Pancreas (tissue), 10 donors: Measurements from ENCODE around the gene CCDC38. TPM values are rescaled to one million over a fixed set of nuclear protein-coding genes. Genes with fewer than 3 reads are reported as not detected.

Experiments used
- ATAC-seq, 4 donors: fragments of 200-7000 bp; cut with Tn5 transposase; one replicate each; pipeline versions ENCODE4 v1.8.0 to v1.9.1; 2020; ENCODE audit warnings: mild to moderate bottlenecking in 4 of 4, moderate library complexity in 4 of 4
- DNase-seq, 6 donors: peaks; one replicate each; pipeline ENCODE4 v3.0.0-alpha.2; 2020
- FAIRE-seq: peaks from 2 replicates; lab custom pipeline; 2012; peaks lifted over from hg19 to GRCh38; lab: Jason Lieb, UNC
- H3K27ac ChIP-seq, 4 donors: fragments of 200-600 bp; sonication (generic); 1 replicate in 3 of 4; 2 replicates in 1 of 4; pipeline versions ENCODE4 v1.5.0 to v1.8.0; 2020
- H3K27me3 ChIP-seq, 4 donors: fragments of 200-600 bp; one replicate each; pipeline ENCODE4 v1.8.0; 2021
- H3K36me3 ChIP-seq, 3 donors: fragments of 200-600 bp; sonication (generic) in 1 of 3; one replicate each; pipeline versions ENCODE4 v1.5.0 to v1.8.0; 2020 to 2021
- H3K4me1 ChIP-seq, 3 donors: fragments of 200-600 bp; one replicate each; pipeline ENCODE4 v1.8.0; 2021
- H3K4me3 ChIP-seq, 4 donors: fragments of 200-600 bp; sonication (generic) in 2 of 4; one replicate each; pipeline versions ENCODE4 v1.5.0 to v1.8.0; 2020 to 2021
- H3K9me3 ChIP-seq, 4 donors: fragments of 200-600 bp; one replicate each; pipeline ENCODE4 v1.8.0; 2021
- WGBS, 2 donors: extraction: QIAGEN DNeasy Blood & Tissue Kit; methylation state at CpG; one replicate each; pipeline ENCODE4 v1.1.7; 2013; 5-methylcytosine and 5-hydroxymethylcytosine counted together
- intact Hi-C, 3 donors: fragments of 100-400 bp; cut with DNase I; formaldehyde crosslinking; loops; one replicate each; pipeline versions ENCODE4 v1.11.1 to v1.14.2; 2022
- polyA plus RNA-seq, 2 donors: library from polyadenylated mRNA; stranded (reverse); fragments of 200-250 nt; gene quantifications; one replicate each; pipeline ENCODE4 v1.2.3, GENCODE V29; 2013
- total RNA-seq, 6 donors: library from RNA; stranded (reverse); fragmentation: NEBNext Ultra II Directional in 4 of 6; extraction: Animal tissue kit (Norgen Biotek cat#: 25700) in 4 of 6; gene quantifications; one replicate each; pipeline versions ENCODE4 v1.2.1 to v1.2.4, GENCODE V29; 2021 to 2023
- TF ChIP-seq, protein P1 (sequence below), 4 donors: fragments of 200-600 bp; sonication (generic) in 3 of 4; IDR thresholded peaks; one replicate each; pipeline versions ENCODE4 v1.5.0 to v1.8.0; 2021; ENCODE audit warnings: antibody characterized with exemption in 4 of 4
- donor health status: healthy with polysubstance abuse.
- donor health status: DM: no; HTN: no; CAD: no; lungs with moderate emphysema.
- donor health status: DM: no; HTN: no; CAD: no.
- donor health status: control.
- donor health status: control.
- donor health status: Bipolar disorder and iron deficiency.
- donor health status: DM: yes; HTN: yes; CAD: no.
- donor health status: DM: no; HTN: no; CAD: no.
- donor health status: DM: no; HTN: no; CAD: no.
- donor health status: DM: yes; HTN: yes; CAD: no.

The CCDC38 gene
- total and polyA plus RNA-seq, 8 donors: 0.05 TPM; not detected in 7

DNA sequence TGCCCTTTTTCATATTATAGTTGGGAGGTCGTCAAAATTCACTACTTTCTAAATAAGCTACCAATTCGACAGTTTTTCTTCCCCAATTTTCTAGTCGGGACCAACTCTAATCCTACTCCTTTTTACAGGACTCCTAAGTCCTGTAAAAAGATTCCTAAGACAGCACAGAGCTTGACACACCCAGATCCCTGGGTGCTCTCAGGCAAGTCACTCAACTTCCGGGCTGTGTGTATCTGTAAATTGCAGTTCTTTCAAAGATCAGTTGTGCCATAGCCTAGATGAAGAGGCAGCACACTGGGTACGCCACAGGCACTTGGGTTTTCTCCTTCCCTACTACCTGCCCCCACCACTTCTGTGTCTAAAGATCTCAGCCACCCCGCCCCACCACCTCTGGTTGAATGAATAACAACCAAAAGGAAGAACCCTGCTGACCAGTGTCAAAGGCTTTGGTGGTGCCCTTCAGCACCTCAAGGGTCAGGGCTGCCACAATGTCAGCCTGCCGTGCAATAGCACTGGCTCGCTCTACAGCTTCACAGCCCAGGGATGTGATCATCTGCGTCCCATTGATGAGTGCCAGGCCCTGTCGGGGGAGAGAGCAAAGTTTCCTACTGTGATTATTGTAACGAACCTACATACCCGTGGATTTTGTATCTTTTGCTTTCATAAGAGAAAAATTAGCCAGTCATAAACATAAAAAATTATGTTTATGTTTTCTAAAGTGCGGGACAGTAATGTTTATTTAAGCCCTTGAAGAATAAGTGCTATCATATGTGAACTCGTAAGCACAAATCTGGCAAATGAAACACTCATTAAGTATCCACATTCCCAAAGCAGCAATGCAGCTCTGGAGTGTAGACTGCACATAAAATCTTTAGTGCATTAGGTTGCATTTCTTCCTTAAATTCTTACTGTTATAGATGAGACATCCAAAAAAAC, 44.5 kb upstream of the CCDC38 start:
- Histone ChIP-seq H3K27ac (no peak overlapping the region), H3K9me3 (no peaks in the 10 kb centered on the region), H3K36me3 (no peaks in the 10 kb centered on the region), H3K4me1 (no peaks in the 10 kb centered on the region), H3K27me3 (no peaks in the 10 kb centered on the region), H3K4me3 (no peak overlapping the region)
- TF ChIP-seq, protein P1, sequence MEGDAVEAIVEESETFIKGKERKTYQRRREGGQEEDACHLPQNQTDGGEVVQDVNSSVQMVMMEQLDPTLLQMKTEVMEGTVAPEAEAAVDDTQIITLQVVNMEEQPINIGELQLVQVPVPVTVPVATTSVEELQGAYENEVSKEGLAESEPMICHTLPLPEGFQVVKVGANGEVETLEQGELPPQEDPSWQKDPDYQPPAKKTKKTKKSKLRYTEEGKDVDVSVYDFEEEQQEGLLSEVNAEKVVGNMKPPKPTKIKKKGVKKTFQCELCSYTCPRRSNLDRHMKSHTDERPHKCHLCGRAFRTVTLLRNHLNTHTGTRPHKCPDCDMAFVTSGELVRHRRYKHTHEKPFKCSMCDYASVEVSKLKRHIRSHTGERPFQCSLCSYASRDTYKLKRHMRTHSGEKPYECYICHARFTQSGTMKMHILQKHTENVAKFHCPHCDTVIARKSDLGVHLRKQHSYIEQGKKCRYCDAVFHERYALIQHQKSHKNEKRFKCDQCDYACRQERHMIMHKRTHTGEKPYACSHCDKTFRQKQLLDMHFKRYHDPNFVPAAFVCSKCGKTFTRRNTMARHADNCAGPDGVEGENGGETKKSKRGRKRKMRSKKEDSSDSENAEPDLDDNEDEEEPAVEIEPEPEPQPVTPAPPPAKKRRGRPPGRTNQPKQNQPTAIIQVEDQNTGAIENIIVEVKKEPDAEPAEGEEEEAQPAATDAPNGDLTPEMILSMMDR (IDR thresholded peaks at IDR 0.05): no peak
- 76 to 78% methylated on average over 14 of the region's 14 CpGs for WGBS, 2 donors
- FAIRE-seq (no peak), ATAC-seq (no peak), DNase-seq (no peak)
- intact Hi-C loops: no loop called here

DNA sequence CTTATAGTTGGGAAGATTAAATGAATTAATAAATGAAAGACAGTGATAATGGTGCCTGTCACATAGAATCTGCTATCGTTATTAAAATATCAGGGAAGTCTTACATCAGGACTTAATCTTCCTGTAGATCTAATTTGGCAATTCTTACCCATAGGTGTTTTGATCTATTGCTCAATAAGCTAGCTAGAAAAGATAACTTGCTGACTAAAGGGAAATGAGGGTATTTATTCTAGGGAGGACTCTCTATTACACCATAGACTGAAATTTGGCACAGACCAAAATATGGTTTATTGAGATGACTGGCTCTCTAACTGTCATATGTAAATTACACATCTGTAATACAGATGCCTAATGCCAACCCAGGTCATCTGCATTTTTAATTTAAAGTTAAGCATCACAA, 42.3 kb upstream of the CCDC38 start:
- H3K27ac ChIP-seq: no peak overlapping the region
- WGBS, 2 donors: 81 to 85% methylated on average over 1 of the region's 1 CpG
- intact Hi-C loops: no loop called here
- no peak overlapping the region for H3K4me3 ChIP-seq
- TF ChIP-seq, protein P1 (IDR thresholded peaks at IDR 0.05): no peak
- H3K9me3 ChIP-seq: no peaks in the 10 kb centered on the region
- no peaks in the 10 kb centered on the region for H3K36me3 ChIP-seq
- no peak for DNase-seq
- ATAC-seq: no peak
- H3K4me1 ChIP-seq: no peaks in the 10 kb centered on the region
- FAIRE-seq: no peak
- H3K27me3 ChIP-seq: no peaks in the 10 kb centered on the region

DNA sequence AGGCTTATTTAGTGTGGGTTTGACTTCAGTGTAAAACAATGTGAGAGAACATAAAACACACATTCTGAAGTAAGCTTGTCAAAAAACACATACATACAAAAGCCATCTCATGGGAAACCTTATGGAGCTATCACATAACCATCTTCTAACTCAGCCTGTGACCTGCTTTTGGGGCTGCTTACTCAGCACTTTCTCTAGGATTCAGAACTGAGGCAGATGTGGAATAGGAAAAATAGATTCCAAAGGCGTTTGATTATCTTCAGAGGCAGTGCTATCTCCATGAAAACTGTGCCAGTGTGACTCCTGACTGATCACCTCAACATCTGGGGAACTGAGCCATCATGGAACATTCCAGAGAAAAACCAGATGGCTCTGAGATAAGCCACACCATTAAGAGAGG, 40.2 kb upstream of the CCDC38 start:
- FAIRE-seq: no peak
- H3K4me1 ChIP-seq: no peaks in the 10 kb centered on the region
- H3K36me3 ChIP-seq: no peaks in the 10 kb centered on the region
- no peaks in the 10 kb centered on the region for H3K9me3 ChIP-seq
- ATAC-seq: no peak
- intact Hi-C loops: no loop called here
- DNase-seq: no peak
- 54 to 63% methylated on average over 1 of the region's 1 CpG for WGBS, 2 donors
- H3K4me3 ChIP-seq: no peak overlapping the region
- TF ChIP-seq, protein P1 (IDR thresholded peaks at IDR 0.05): no peak
- no peaks in the 10 kb centered on the region for H3K27me3 ChIP-seq
- H3K27ac ChIP-seq: no peak overlapping the region

- Histone ChIP-seq H3K4me1 (no peaks in the 10 kb centered on the region), H3K27me3 (no peaks in the 10 kb centered on the region), H3K9me3 (no peaks in the 10 kb centered on the region), H3K4me3 (no peak overlapping the region), H3K27ac (no peak overlapping the region), H3K36me3 (no peaks in the 10 kb centered on the region)
- WGBS, 2 donors: 85 to 88% methylated on average over 5 of the region's 5 CpGs
- DNase-seq (no peak), FAIRE-seq (no peak), ATAC-seq (no peak)
- intact Hi-C loops: no loop called here
- TF ChIP-seq, protein P1 (IDR thresholded peaks at IDR 0.05): no peak
Measured at GRCh38 chr12:95980437-95980836, 38.0 kb upstream of the CCDC38 start.

DNA sequence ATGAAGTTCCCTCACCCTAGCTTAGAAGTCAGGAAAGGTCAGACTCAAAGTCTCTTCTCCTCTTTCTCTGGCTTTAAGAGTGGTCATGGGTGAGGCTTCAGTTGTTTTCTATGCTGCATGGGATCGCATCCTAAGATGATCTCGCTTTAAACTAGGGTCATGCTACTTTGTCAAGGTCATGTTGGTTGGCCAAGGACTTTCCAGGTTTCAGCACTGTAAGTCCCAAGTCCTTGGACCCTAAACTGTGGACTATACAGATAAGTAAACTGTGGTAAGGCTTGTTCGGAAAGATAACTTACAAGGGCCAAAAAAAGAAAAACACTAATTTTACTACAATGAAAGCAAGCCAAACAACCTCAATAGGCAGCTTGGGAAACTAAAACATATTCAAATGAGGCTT, 36.4 kb upstream of the CCDC38 start:
- TF ChIP-seq, protein P1 (IDR thresholded peaks at IDR 0.05): no peak
- Histone ChIP-seq H3K36me3 (no peaks in the 10 kb centered on the region), H3K4me3 (no peak overlapping the region), H3K27me3 (no peaks in the 10 kb centered on the region), H3K9me3 (no peaks in the 10 kb centered on the region), H3K4me1 (no peaks in the 10 kb centered on the region), H3K27ac (no peak overlapping the region)
- WGBS, 2 donors: 61 to 82% methylated on average over 3 of the region's 3 CpGs
- ATAC-seq (no peak), DNase-seq (no peak), FAIRE-seq (no peak)
- intact Hi-C loops: no loop called here
